ENCODE measurements around the gene SCYL1.

- TF ChIP-seq CTCF (IDR thresholded peaks at IDR 0.05) (no peak), POLR2A (IDR thresholded peaks at IDR 0.05) (peak; percentile 54 to 59)
These were observed 22.1 kb upstream of the SCYL1 start for GRCh38 chr11:65502555-65503367.
